ENCODE measurements around the gene GKN1.

The GKN1 gene

DNA sequence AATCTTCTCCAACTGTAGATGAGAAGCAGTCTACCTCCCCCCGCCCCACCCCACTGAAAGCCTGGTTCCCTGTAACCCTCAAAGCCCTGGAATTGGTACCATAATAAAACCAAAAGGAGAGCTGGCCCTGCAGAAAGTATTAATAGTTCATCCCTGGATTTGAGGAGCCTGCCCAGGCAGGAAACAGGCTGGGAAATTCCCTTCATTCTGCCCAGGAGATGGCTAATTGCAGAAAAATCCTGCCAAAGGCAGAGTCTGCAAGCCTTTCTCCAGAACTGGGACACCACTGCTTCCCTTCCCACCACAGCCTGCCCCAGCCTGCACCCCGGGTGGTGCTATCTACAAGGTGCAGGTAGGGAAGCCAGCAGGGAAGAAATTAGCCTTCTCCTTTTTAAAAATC, 38.0 kb upstream of the GKN1 start:
- peaks cover 11% of the 10 kb centered on the region for H3K4me1 ChIP-seq (ENCODE audit: control insufficient read depth, insufficient read depth, low read depth, low read length)
- no peak overlapping the region for H3K4me3 ChIP-seq (ENCODE audit: insufficient read depth in 1 of 2, low read depth in 1 of 2, low read length in 2 of 2)
- H3K23ac ChIP-seq (ENCODE audit: low read length in 2 of 2) = no peak overlapping the region
- H3K9me3 ChIP-seq (ENCODE audit: control insufficient read depth, low read length) = peaks cover 7% of the 10 kb centered on the region
- no peak overlapping the region for H4K91ac ChIP-seq (ENCODE audit: low read length)
- no peak overlapping the region for H2BK12ac ChIP-seq (ENCODE audit: low read length in 2 of 2)
- peak overlapping the region; percentile 17 for H3K27ac ChIP-seq (ENCODE audit: low read length, poor library complexity, severe bottlenecking)
- no peak overlapping the region for H2AFZ ChIP-seq (ENCODE audit: low read depth, low read length)
- no peak overlapping the region for H3K9ac ChIP-seq (ENCODE audit: low read length)
- no peak overlapping the region for H2BK120ac ChIP-seq (ENCODE audit: low read depth, low read length)
- no peak overlapping the region for H3K4ac ChIP-seq (ENCODE audit: low read depth in 1 of 2, low read length in 2 of 2)
- H3K18ac ChIP-seq (ENCODE audit: low read depth in 1 of 2, low read length in 2 of 2) = no peak overlapping the region
- no peak overlapping the region for H2AK5ac ChIP-seq (ENCODE audit: low read length, severe bottlenecking)
- H4K8ac ChIP-seq (ENCODE audit: low read length) = no peak overlapping the region
- H3K36me3 ChIP-seq (ENCODE audit: control insufficient read depth in 1 of 2, insufficient read depth in 2 of 2, low read depth in 1 of 2, low read length in 2 of 2) = no peaks in the 10 kb centered on the region
- peak; percentile 59 for DNase-seq
- H3K27me3 ChIP-seq (ENCODE audit: control insufficient read depth in 1 of 2, insufficient read depth in 1 of 2, low read length in 2 of 2) = no peaks in the 10 kb centered on the region
- no peak overlapping the region for H3K4me2 ChIP-seq (ENCODE audit: low read length, poor library complexity, severe bottlenecking)
- H3K14ac ChIP-seq (ENCODE audit: low read length in 2 of 2) = no peak overlapping the region
- no peak overlapping the region for H2BK15ac ChIP-seq (ENCODE audit: low read depth, poor library complexity, severe bottlenecking)
- 42% methylated on average over 1 of the region's 2 CpGs for WGBS
- no peak overlapping the region for H2BK5ac ChIP-seq (ENCODE audit: low read depth, low read length, poor library complexity, severe bottlenecking)
- no peaks in the 10 kb centered on the region for H3K79me1 ChIP-seq (replicated peaks; ENCODE audit: low read length, poor library complexity, severe bottlenecking)

DNA sequence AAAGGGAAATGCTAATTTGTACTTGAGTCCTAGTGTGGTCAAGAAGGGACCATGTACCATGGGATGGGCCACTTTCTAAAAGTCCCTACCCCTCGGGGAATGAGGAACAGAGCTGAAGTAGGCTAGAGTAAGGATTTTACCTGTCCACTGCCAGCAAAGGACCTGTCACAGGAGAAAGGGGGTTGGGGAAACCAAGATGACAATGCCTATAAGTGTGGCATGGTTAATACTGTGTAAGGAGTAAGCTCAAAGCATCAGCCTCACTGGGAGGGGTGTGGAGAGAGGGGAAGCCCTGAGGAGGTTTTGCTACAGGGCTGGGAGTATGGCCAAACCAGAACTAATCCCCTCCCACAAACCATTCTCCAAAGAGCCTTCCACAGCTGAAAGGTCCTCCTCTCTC, 37.5 kb upstream of the GKN1 start:
- Histone ChIP-seq H3K14ac (ENCODE audit: low read length in 2 of 2) (no peak overlapping the region), H3K4me3 (ENCODE audit: insufficient read depth in 1 of 2, low read depth in 1 of 2, low read length in 2 of 2) (no peak overlapping the region), H3K36me3 (ENCODE audit: control insufficient read depth in 1 of 2, insufficient read depth in 2 of 2, low read depth in 1 of 2, low read length in 2 of 2) (no peaks in the 10 kb centered on the region), H2BK120ac (ENCODE audit: low read depth, low read length) (no peak overlapping the region), H3K18ac (ENCODE audit: low read depth in 1 of 2, low read length in 2 of 2) (no peak overlapping the region), H3K4me2 (ENCODE audit: low read length, poor library complexity, severe bottlenecking) (no peak overlapping the region), H3K27me3 (ENCODE audit: control insufficient read depth in 1 of 2, insufficient read depth in 1 of 2, low read length in 2 of 2) (no peaks in the 10 kb centered on the region), H3K9me3 (ENCODE audit: control insufficient read depth, low read length) (peaks cover 8% of the 10 kb centered on the region), H2BK12ac (ENCODE audit: low read length in 2 of 2) (no peak overlapping the region), H4K91ac (ENCODE audit: low read length) (no peak overlapping the region), H3K4ac (ENCODE audit: low read depth in 1 of 2, low read length in 2 of 2) (no peak overlapping the region), H3K9ac (ENCODE audit: low read length) (no peak overlapping the region), H3K4me1 (ENCODE audit: control insufficient read depth, insufficient read depth, low read depth, low read length) (peaks cover 11% of the 10 kb centered on the region), H4K8ac (ENCODE audit: low read length) (no peak overlapping the region), H3K79me1 (replicated peaks; ENCODE audit: low read length, poor library complexity, severe bottlenecking) (no peaks in the 10 kb centered on the region), H3K23ac (ENCODE audit: low read length in 2 of 2) (no peak overlapping the region), H2AK5ac (ENCODE audit: low read length, severe bottlenecking) (peak overlapping the region; percentile 50), H2BK15ac (ENCODE audit: low read depth, poor library complexity, severe bottlenecking) (no peak overlapping the region), H2BK5ac (ENCODE audit: low read depth, low read length, poor library complexity, severe bottlenecking) (no peak overlapping the region), H3K27ac (ENCODE audit: low read length, poor library complexity, severe bottlenecking) (no peak overlapping the region), H2AFZ (ENCODE audit: low read depth, low read length) (no peak overlapping the region)
- 91% methylated on average over 1 of the region's 1 CpG for WGBS
- DNase-seq = no peak

DNA sequence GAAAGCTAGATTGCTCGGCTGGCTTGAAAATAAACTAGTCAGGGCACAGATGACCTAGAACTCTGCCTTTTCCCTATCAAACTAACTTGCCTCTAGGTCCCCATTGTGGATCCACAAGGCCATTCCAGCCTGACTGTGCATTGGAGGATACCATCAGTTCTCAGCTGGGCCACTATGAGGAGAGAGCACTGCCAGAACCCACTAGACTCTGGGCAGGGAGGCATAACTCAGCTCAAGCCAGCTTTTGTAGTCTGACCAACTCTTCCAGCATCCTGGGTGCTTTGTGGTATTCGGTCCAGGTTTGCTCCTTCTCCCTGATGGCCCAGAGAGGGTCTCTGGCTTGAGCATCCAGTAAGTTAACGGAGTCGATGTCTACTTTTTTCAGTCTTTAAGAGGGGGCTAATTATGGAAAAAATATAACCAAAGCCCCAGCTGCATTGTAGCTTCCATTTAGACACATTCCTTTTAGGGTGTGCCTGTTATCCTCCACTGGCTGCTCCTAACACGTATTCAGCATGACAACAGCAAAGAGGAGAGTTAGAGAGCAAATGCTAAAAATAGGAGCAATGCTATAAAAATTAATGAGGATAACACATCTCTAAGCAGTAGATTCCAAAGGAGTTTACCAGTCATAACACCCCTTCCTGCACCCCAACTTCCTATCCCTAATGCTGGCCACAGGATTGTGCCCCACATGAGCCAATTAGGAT, 36.9 kb upstream of the GKN1 start:
- no peak for DNase-seq
- H4K8ac ChIP-seq (ENCODE audit: low read length) = no peak overlapping the region
- 99% methylated on average over 2 of the region's 5 CpGs for WGBS
- H3K36me3 ChIP-seq (ENCODE audit: control insufficient read depth in 1 of 2, insufficient read depth in 2 of 2, low read depth in 1 of 2, low read length in 2 of 2) = no peaks in the 10 kb centered on the region
- H2BK5ac ChIP-seq (ENCODE audit: low read depth, low read length, poor library complexity, severe bottlenecking) = no peak overlapping the region
- peaks cover 11% of the 10 kb centered on the region for H3K4me1 ChIP-seq (ENCODE audit: control insufficient read depth, insufficient read depth, low read depth, low read length)
- H3K4me3 ChIP-seq (ENCODE audit: insufficient read depth in 1 of 2, low read depth in 1 of 2, low read length in 2 of 2) = no peak overlapping the region
- H3K23ac ChIP-seq (ENCODE audit: low read length in 2 of 2) = no peak overlapping the region
- H2BK15ac ChIP-seq (ENCODE audit: low read depth, poor library complexity, severe bottlenecking) = no peak overlapping the region
- peaks cover 13% of the 10 kb centered on the region for H3K9me3 ChIP-seq (ENCODE audit: control insufficient read depth, low read length)
- peak overlapping the region; percentile 50 for H2AK5ac ChIP-seq (ENCODE audit: low read length, severe bottlenecking)
- H3K79me1 ChIP-seq (replicated peaks; ENCODE audit: low read length, poor library complexity, severe bottlenecking) = no peaks in the 10 kb centered on the region
- no peak overlapping the region for H3K9ac ChIP-seq (ENCODE audit: low read length)
- H3K27me3 ChIP-seq (ENCODE audit: control insufficient read depth in 1 of 2, insufficient read depth in 1 of 2, low read length in 2 of 2) = no peaks in the 10 kb centered on the region
- H3K27ac ChIP-seq (ENCODE audit: low read length, poor library complexity, severe bottlenecking) = no peak overlapping the region
- no peak overlapping the region for H3K4me2 ChIP-seq (ENCODE audit: low read length, poor library complexity, severe bottlenecking)
- no peak overlapping the region for H4K91ac ChIP-seq (ENCODE audit: low read length)
- H2BK12ac ChIP-seq (ENCODE audit: low read length in 2 of 2) = no peak overlapping the region
- no peak overlapping the region for H2AFZ ChIP-seq (ENCODE audit: low read depth, low read length)
- no peak overlapping the region for H3K4ac ChIP-seq (ENCODE audit: low read depth in 1 of 2, low read length in 2 of 2)
- peak overlapping the region in 1 of 2 experiments; percentile 22 for H3K18ac ChIP-seq (ENCODE audit: low read depth in 1 of 2, low read length in 2 of 2)
- H2BK120ac ChIP-seq (ENCODE audit: low read depth, low read length) = no peak overlapping the region
- H3K14ac ChIP-seq (ENCODE audit: low read length in 2 of 2) = no peak overlapping the region

DNA sequence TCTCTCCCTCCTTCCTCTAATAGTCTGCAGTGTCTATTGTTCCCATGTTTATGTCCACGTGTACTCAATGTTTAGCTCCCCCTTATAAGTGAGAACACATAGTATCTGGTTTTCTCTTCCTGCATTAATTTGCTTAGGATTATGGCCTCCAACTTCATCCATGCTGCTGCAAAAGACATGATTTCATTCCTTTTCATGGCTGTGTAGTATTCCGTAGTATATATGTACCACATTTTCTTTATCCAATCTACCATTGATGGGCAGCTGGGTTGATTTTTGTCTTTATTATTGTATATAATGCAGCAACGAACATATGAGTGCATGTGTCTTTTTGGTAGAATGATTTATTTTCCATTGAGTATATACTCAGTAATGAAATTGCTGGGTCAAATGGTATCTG, 35.5 kb upstream of the GKN1 start:
- Histone ChIP-seq H2BK120ac (ENCODE audit: low read depth, low read length) (no peak overlapping the region), H4K8ac (ENCODE audit: low read length) (no peak overlapping the region), H3K79me1 (replicated peaks; ENCODE audit: low read length, poor library complexity, severe bottlenecking) (no peaks in the 10 kb centered on the region), H3K18ac (ENCODE audit: low read depth in 1 of 2, low read length in 2 of 2) (no peak overlapping the region), H3K4me3 (ENCODE audit: insufficient read depth in 1 of 2, low read depth in 1 of 2, low read length in 2 of 2) (no peak overlapping the region), H3K9me3 (ENCODE audit: control insufficient read depth, low read length) (peaks cover 13% of the 10 kb centered on the region), H3K36me3 (ENCODE audit: control insufficient read depth in 1 of 2, insufficient read depth in 2 of 2, low read depth in 1 of 2, low read length in 2 of 2) (no peaks in the 10 kb centered on the region), H2AK5ac (ENCODE audit: low read length, severe bottlenecking) (no peak overlapping the region), H2BK12ac (ENCODE audit: low read length in 2 of 2) (no peak overlapping the region), H3K14ac (ENCODE audit: low read length in 2 of 2) (no peak overlapping the region), H3K23ac (ENCODE audit: low read length in 2 of 2) (no peak overlapping the region), H3K4ac (ENCODE audit: low read depth in 1 of 2, low read length in 2 of 2) (no peak overlapping the region), H2BK15ac (ENCODE audit: low read depth, poor library complexity, severe bottlenecking) (no peak overlapping the region), H2AFZ (ENCODE audit: low read depth, low read length) (no peak overlapping the region), H3K9ac (ENCODE audit: low read length) (no peak overlapping the region), H4K91ac (ENCODE audit: low read length) (no peak overlapping the region), H3K27ac (ENCODE audit: low read length, poor library complexity, severe bottlenecking) (no peak overlapping the region), H2BK5ac (ENCODE audit: low read depth, low read length, poor library complexity, severe bottlenecking) (no peak overlapping the region), H3K4me1 (ENCODE audit: control insufficient read depth, insufficient read depth, low read depth, low read length) (peaks cover 14% of the 10 kb centered on the region), H3K27me3 (ENCODE audit: control insufficient read depth in 1 of 2, insufficient read depth in 1 of 2, low read length in 2 of 2) (no peaks in the 10 kb centered on the region), H3K4me2 (ENCODE audit: low read length, poor library complexity, severe bottlenecking) (no peak overlapping the region)
- WGBS = 93% methylated on average over 3 of the region's 3 CpGs
- DNase-seq = no peak
